Measurements from ENCODE around the gene PCDHGA11. TPM values are rescaled to one million over a fixed set of nuclear protein-coding genes. Genes with fewer than 3 reads are reported as not detected.
"Not testable (repeated sequence)": the region's sequence is repeated elsewhere in the genome, so short reads cannot be mapped to it uniquely, and the experiment has no call there.

Gene PCDHGA11
- total RNA-seq, 1 donor from 2014 or later: 6.6 TPM

- peak within 1 kb of the TSS in 1 of 2 donors; percentile 19 for H3K4me3 ChIP-seq
- H3K4me1 ChIP-seq; DNase-seq (ENCODE audit: extremely low spot score in 2 of 2); H3K27ac ChIP-seq; H3K27me3 ChIP-seq; intact Hi-C loops (cut with DNase I): not testable (repeated sequence)
- peaks cover 0 to 21% of the 10 kb centered on the region in 2 donors for H3K36me3 ChIP-seq
- peaks cover 70% of the 10 kb centered on the region for H3K9me3 ChIP-seq
- TF ChIP-seq CTCF (IDR thresholded peaks at IDR 0.05): peak in 2 of 3 experiments; percentile 10 to 24
These were observed 22.9 kb upstream of the PCDHGA11 start, which contains the start of gene PCDHGB5 for GRCh38 chr5:141397756-141398551. TSS of gene PCDHGB5 (plus strand) at chr5:141397947. CDS start at chr5:141398128, 181 bp downstream.

GRCh38 chr5:141398608-141399007, 22.2 kb upstream of the PCDHGA11 start:
- DNase-seq (ENCODE audit: extremely low spot score in 2 of 2): no peak
- TF ChIP-seq POLR2AphosphoS5 (IDR thresholded peaks at IDR 0.05; ENCODE audit: insufficient read depth in 1 of 2, low read depth in 1 of 2) (no peak), POLR2A (IDR thresholded peaks at IDR 0.05) (no peak), CTCF (IDR thresholded peaks at IDR 0.05) (no peak)
- no peak overlapping the region for H3K27ac ChIP-seq
- H3K27me3 ChIP-seq: no peaks in the 10 kb centered on the region
- peaks cover 0 to 20% of the 10 kb centered on the region in 2 donors for H3K36me3 ChIP-seq
- no peak overlapping the region for H3K4me3 ChIP-seq
- peaks cover 70% of the 10 kb centered on the region for H3K9me3 ChIP-seq
- H3K4me1 ChIP-seq: no peaks in the 10 kb centered on the region
- intact Hi-C loops (cut with DNase I): no loop called here

- no peak overlapping the region for H3K4me3 ChIP-seq
- peaks cover 70% of the 10 kb centered on the region for H3K9me3 ChIP-seq
- DNase-seq (ENCODE audit: extremely low spot score in 2 of 2): no peak
- H3K36me3 ChIP-seq: peaks cover 0 to 20% of the 10 kb centered on the region in 2 donors
- no peak overlapping the region for H3K27ac ChIP-seq
- no peak for TF ChIP-seq POLR2AphosphoS5 (IDR thresholded peaks at IDR 0.05; ENCODE audit: insufficient read depth in 1 of 2, low read depth in 1 of 2)
- TF ChIP-seq POLR2A (IDR thresholded peaks at IDR 0.05): no peak
- TF ChIP-seq CTCF (IDR thresholded peaks at IDR 0.05): no peak
- H3K27me3 ChIP-seq: no peaks in the 10 kb centered on the region
- no peaks in the 10 kb centered on the region for H3K4me1 ChIP-seq
- intact Hi-C loops (cut with DNase I): no loop called here
These were observed 21.1 kb upstream of the PCDHGA11 start for GRCh38 chr5:141399555-141400258.

- H3K9me3 ChIP-seq: peaks cover 79% of the 10 kb centered on the region
- no peaks in the 10 kb centered on the region for H3K27me3 ChIP-seq
- H3K36me3 ChIP-seq: peaks cover 0 to 20% of the 10 kb centered on the region in 2 donors
- no peak for DNase-seq (ENCODE audit: extremely low spot score in 2 of 2)
- H3K27ac ChIP-seq: no peak within 1 kb of the TSS
- peak within 1 kb of the TSS; percentile 14 to 24 for H3K4me3 ChIP-seq
- no peaks in the 10 kb centered on the region for H3K4me1 ChIP-seq
- intact Hi-C loops (cut with DNase I): no loop called here
- TF ChIP-seq POLR2A (IDR thresholded peaks at IDR 0.05) (no peak), POLR2AphosphoS5 (IDR thresholded peaks at IDR 0.05; ENCODE audit: insufficient read depth in 1 of 2, low read depth in 1 of 2) (no peak), CTCF (IDR thresholded peaks at IDR 0.05) (peak in 1 of 3 experiments; percentile 13)
These were observed 18.2 kb upstream of the PCDHGA11 start, which contains the start of gene PCDHGA9 for GRCh38 chr5:141402553-141403243. TSS of gene PCDHGA9 (plus strand) at chr5:141402778. CDS start at chr5:141402953, 175 bp downstream.
